Measurements from ENCODE around the gene AHI1. TPM values are rescaled to one million over a fixed set of nuclear protein-coding genes. Genes with fewer than 3 reads are reported as not detected.

Gene AHI1
- total RNA-seq, 1 donor from 2014 or later: 14.2 TPM

- Histone ChIP-seq H3K9me3 (ENCODE audit: insufficient read depth, low read depth, low read length) (no peaks in the 10 kb centered on the region), H3K27me3 (ENCODE audit: insufficient read depth, low read length) (no peaks in the 10 kb centered on the region), H3K79me2 (ENCODE audit: insufficient read depth, low read length) (no peaks in the 10 kb centered on the region), H2AFZ (ENCODE audit: low read depth, low read length) (no peak overlapping the region), H4K20me1 (ENCODE audit: insufficient read depth, low read length) (no peaks in the 10 kb centered on the region), H3K36me3 (ENCODE audit: insufficient read depth, low read length) (peaks cover 3% of the 10 kb centered on the region), H3K4me2 (ENCODE audit: low read length) (peak overlapping the region; percentile 3), H3K4me3 (ENCODE audit: insufficient read depth, low read depth, low read length) (no peak overlapping the region), H3K4me1 (ENCODE audit: insufficient read depth, low read length) (no peaks in the 10 kb centered on the region), H3K27ac (ENCODE audit: low read depth, low read length) (no peak overlapping the region), H3K9ac (ENCODE audit: low read length) (no peak overlapping the region)
- TF ChIP-seq EZH2 (IDR thresholded peaks at IDR 0.05; ENCODE audit: insufficient read depth, low read length): no peak
- TF ChIP-seq CTCF (IDR thresholded peaks at IDR 0.05; ENCODE audit: insufficient read depth, low read depth, low read length): no peak
- H3K9me3 Mint-ChIP-seq (ENCODE audit: unreplicated experiment): no peaks in the 10 kb centered on the region
- no peaks in the 10 kb centered on the region for H3K27me3 Mint-ChIP-seq (ENCODE audit: low read depth, unreplicated experiment)
- no peaks in the 10 kb centered on the region for H3K36me3 Mint-ChIP-seq (ENCODE audit: low read depth, unreplicated experiment)
- no peak overlapping the region for H3K27ac Mint-ChIP-seq (ENCODE audit: unreplicated experiment)
- no peak overlapping the region for H3K4me3 Mint-ChIP-seq (ENCODE audit: unreplicated experiment)
- DNase-seq (ENCODE audit: low read depth) (peak; percentile 45), FAIRE-seq (no peak)
- H3K4me1 Mint-ChIP-seq (ENCODE audit: low read depth, unreplicated experiment): peaks cover 2% of the 10 kb centered on the region
These were observed 174.3 kb downstream of the AHI1 start for GRCh38 chr6:135323202-135323668.

GRCh38 chr6:135322427-135323201 is 174.9 kb downstream of the AHI1 start:
- Histone ChIP-seq H3K4me2 (ENCODE audit: low read length) (peak overlapping the region; percentile 3), H3K4me3 (ENCODE audit: insufficient read depth, low read depth, low read length) (no peak overlapping the region), H3K9ac (ENCODE audit: low read length) (no peak overlapping the region), H3K36me3 (ENCODE audit: insufficient read depth, low read length) (peaks cover 3% of the 10 kb centered on the region), H3K4me1 (ENCODE audit: insufficient read depth, low read length) (no peaks in the 10 kb centered on the region), H4K20me1 (ENCODE audit: insufficient read depth, low read length) (no peaks in the 10 kb centered on the region), H3K9me3 (ENCODE audit: insufficient read depth, low read depth, low read length) (no peaks in the 10 kb centered on the region), H3K27me3 (ENCODE audit: insufficient read depth, low read length) (no peaks in the 10 kb centered on the region), H2AFZ (ENCODE audit: low read depth, low read length) (no peak overlapping the region), H3K79me2 (ENCODE audit: insufficient read depth, low read length) (no peaks in the 10 kb centered on the region), H3K27ac (ENCODE audit: low read depth, low read length) (no peak overlapping the region)
- FAIRE-seq (no peak), DNase-seq (ENCODE audit: low read depth) (no peak)
- H3K9me3 Mint-ChIP-seq (ENCODE audit: unreplicated experiment): no peaks in the 10 kb centered on the region
- TF ChIP-seq CTCF (IDR thresholded peaks at IDR 0.05; ENCODE audit: insufficient read depth, low read depth, low read length) (no peak), EZH2 (IDR thresholded peaks at IDR 0.05; ENCODE audit: insufficient read depth, low read length) (no peak)
- H3K27ac Mint-ChIP-seq (ENCODE audit: unreplicated experiment): no peak overlapping the region
- no peaks in the 10 kb centered on the region for H3K27me3 Mint-ChIP-seq (ENCODE audit: low read depth, unreplicated experiment)
- H3K4me1 Mint-ChIP-seq (ENCODE audit: low read depth, unreplicated experiment): peaks cover 2% of the 10 kb centered on the region
- H3K36me3 Mint-ChIP-seq (ENCODE audit: low read depth, unreplicated experiment): no peaks in the 10 kb centered on the region
- no peak overlapping the region for H3K4me3 Mint-ChIP-seq (ENCODE audit: unreplicated experiment)

Measured in astrocyte (in vitro differentiated cells and primary cell).